NCI-H2107 treated with DMSO at 0.1 percent for 48 hours (cell line): ENCODE data around the gene ARHGAP23.
"Not testable (repeated sequence)": the region's sequence is repeated elsewhere in the genome, so short reads cannot be mapped to it uniquely, and the experiment has no call there.

ENCODE experiments used
- DNase-seq: peaks from one replicate; lab custom pipeline; 2025; ENCODE audit not compliant: unreplicated experiment; lab: John Stamatoyannopoulos, UW

ARHGAP23 gene

GRCh38 chr17:38460716-38461630, 32.7 kb downstream of the ARHGAP23 start:
- DNase-seq, result no peak

- DNase-seq, result no peak
Measured at GRCh38 chr17:38461683-38462082, 33.4 kb downstream of the ARHGAP23 start.

- DNase-seq, result no peak
Measured at GRCh38 chr17:38463451-38463858, 35.2 kb downstream of the ARHGAP23 start.

- no peak for DNase-seq
Measured at GRCh38 chr17:38464251-38464722, 36.0 kb downstream of the ARHGAP23 start.

GRCh38 chr17:38464723-38465390, 36.6 kb downstream of the ARHGAP23 start:
- DNase-seq, result no peak

GRCh38 chr17:38465391-38466345, 37.4 kb downstream of the ARHGAP23 start:
- DNase-seq, result no peak

GRCh38 chr17:38466346-38467315, 38.4 kb downstream of the ARHGAP23 start:
- no peak for DNase-seq

GRCh38 chr17:38467491-38467890, 39.2 kb downstream of the ARHGAP23 start:
- no peak for DNase-seq

GRCh38 chr17:38469875-38470274, 41.6 kb downstream of the ARHGAP23 start:
- no peak for DNase-seq

GRCh38 chr17:38471253-38471652, 43.0 kb downstream of the ARHGAP23 start:
- not testable (repeated sequence) for DNase-seq

GRCh38 chr17:38474666-38475065, 46.4 kb downstream of the ARHGAP23 start:
- not testable (repeated sequence) for DNase-seq

- DNase-seq, result no peak
Measured at GRCh38 chr17:38476549-38476948, 48.3 kb downstream of the ARHGAP23 start.

GRCh38 chr17:38477417-38477816, 49.2 kb downstream of the ARHGAP23 start:
- not testable (repeated sequence) for DNase-seq

- not testable (repeated sequence) for DNase-seq
Measured at GRCh38 chr17:38477951-38478350, 49.7 kb downstream of the ARHGAP23 start.

- DNase-seq, result not testable (repeated sequence)
Measured at GRCh38 chr17:38478667-38479066, 50.4 kb downstream of the ARHGAP23 start.

- DNase-seq, result peak; percentile 2
Measured at GRCh38 chr17:38482039-38482699, 53.9 kb downstream of the ARHGAP23 start.

GRCh38 chr17:38482700-38483043, 54.4 kb downstream of the ARHGAP23 start:
- DNase-seq, result not testable (repeated sequence)

GRCh38 chr17:38484242-38485145, 56.2 kb downstream of the ARHGAP23 start:
- peak; percentile 59 for DNase-seq
